ENCODE results near the gene BRAT1.

Gene BRAT1

DNA sequence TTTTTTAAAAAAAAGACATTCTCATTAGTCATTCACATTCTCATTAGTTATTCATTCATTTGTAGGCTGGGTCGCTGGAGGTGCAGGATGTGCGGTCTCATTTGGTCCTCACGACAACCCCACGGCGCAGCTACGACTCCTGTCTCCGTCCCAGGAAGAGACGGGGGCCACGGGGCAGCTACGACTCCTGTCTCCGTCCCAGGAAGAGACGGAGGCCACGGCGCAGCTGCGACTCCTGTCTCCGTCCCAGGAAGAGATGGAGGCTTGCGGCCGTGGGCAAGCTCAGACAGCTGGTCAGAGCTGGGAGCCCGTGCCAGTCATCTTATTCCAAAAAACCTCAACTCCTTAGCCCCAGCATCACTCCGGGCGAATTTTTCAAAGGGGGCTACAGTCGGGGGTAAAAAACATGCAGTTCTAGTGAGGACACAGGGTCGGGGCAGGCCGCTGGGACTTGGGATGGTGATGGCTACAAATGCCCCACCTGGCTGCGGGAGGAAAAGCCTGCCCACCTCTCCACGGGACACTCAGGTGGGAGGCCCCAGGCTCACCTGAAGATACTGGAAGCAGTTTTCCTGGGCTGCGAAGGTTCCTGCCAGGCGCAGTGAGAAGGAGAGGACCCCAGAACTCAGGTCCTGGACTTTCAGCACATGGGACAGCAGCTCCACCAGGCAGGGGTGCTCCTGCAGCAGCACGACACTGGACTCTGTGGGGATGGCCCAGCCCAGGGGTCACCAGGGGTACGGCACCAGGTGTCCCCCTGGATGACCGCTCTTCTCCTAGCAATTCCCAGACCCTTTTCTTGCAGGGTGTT, 8.3 kb downstream of the BRAT1 start:
- TF ChIP-seq, protein P1, sequence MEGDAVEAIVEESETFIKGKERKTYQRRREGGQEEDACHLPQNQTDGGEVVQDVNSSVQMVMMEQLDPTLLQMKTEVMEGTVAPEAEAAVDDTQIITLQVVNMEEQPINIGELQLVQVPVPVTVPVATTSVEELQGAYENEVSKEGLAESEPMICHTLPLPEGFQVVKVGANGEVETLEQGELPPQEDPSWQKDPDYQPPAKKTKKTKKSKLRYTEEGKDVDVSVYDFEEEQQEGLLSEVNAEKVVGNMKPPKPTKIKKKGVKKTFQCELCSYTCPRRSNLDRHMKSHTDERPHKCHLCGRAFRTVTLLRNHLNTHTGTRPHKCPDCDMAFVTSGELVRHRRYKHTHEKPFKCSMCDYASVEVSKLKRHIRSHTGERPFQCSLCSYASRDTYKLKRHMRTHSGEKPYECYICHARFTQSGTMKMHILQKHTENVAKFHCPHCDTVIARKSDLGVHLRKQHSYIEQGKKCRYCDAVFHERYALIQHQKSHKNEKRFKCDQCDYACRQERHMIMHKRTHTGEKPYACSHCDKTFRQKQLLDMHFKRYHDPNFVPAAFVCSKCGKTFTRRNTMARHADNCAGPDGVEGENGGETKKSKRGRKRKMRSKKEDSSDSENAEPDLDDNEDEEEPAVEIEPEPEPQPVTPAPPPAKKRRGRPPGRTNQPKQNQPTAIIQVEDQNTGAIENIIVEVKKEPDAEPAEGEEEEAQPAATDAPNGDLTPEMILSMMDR (IDR thresholded peaks at IDR 0.05; ENCODE audit: low read depth, low read length, missing control alignments), result no peak
- DNase-seq (ENCODE audit: low read depth), result no peak
- no peak overlapping the region for H3K4me3 ChIP-seq (ENCODE audit: low read depth, low read length)

- H3K4me3 ChIP-seq (ENCODE audit: low read depth, low read length), result no peak overlapping the region
- DNase-seq (ENCODE audit: low read depth), result no peak
- TF ChIP-seq, protein P1 (IDR thresholded peaks at IDR 0.05; ENCODE audit: low read depth, low read length, missing control alignments), result no peak
These were observed 9.4 kb downstream of the BRAT1 start for GRCh38 chr7:2545746-2546425.

DNA sequence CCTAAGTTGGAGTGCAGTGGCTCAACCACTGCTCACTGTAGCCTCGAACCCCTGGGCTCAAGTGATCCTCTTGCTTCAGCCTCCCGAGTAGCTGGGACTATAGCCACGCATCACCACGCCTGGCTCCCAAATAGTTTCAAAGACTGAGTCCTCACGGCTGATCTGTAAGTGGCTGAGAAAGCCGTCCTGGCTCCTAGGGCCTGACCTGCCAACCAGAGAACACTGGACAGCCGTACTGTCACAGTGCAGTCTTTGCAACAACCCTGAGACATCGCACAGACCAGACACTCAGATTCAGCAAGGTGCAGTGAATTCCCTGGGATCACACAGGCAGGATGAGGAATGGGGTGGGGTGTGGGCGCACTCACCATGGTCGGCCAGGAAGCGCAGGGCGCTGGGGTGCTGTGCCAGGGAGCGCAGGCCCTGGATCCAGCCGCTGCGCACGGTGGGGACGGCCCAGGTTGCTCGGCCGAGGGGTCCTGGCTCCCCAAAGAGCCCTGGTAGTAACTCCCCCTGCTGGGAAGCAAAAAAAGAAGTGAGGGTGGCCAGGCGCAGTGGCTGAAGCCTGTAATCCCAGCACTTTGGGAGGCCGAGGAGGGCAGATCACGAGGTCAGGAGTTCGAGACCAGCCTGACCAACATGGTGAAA, 10.7 kb downstream of the BRAT1 start:
- no peak for DNase-seq (ENCODE audit: low read depth)
- TF ChIP-seq, protein P1 (IDR thresholded peaks at IDR 0.05; ENCODE audit: low read depth, low read length, missing control alignments), result no peak
- H3K4me3 ChIP-seq (ENCODE audit: low read depth, low read length), result no peak overlapping the region

DNA sequence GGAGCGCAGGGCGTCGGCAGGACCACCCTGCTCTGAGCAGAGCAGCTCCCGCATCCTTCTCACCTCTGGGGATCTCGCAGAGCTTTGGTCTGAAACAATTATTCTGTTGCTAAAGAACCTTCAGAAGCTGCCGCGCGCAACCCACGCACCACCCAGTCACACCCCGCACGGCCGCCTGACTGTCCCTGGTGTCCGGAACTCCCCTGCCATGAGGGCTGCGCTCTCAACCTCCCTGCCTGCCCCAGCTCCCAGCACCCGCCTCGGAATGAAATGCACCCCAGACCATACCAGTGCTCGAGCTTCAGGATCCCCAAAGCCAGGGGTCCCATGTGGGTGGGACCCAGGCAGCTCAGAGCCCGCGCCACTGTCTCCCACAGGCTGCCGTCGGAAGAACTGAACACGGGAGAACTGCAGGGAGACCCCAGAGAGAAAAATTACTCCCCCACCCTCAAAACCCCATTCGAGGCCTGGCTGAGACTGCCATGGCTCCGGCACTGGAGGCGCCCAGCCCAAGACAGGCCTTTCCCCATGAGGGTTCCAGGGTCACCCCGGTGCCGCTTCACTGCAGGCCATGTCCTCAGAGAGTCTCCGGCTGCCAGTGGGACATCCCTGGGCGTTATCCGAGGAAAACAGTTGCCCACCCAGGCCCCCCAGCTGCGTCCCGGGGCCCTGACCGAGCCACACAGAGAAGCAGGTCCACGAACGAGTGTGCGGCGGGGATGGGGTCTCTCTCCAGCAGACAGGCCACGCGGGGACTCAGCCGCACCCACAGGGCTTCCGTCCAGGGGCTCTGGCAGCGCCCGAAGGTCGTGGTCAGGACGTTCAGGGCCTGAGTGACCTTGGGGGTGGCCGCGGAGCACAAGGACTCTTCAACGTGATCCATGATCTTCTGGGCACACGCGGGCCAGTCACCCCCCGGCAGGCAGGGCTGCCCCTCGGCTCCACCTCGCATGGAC, 12.1 kb downstream of the BRAT1 start:
- DNase-seq (ENCODE audit: low read depth), result no peak
- TF ChIP-seq, protein P1 (IDR thresholded peaks at IDR 0.05; ENCODE audit: low read depth, low read length, missing control alignments), result no peak
- no peak overlapping the region for H3K4me3 ChIP-seq (ENCODE audit: low read depth, low read length)

GRCh38 chr7:2542011-2542915, 13.1 kb downstream of the BRAT1 start:
- DNase-seq (ENCODE audit: low read depth), result no peak
- TF ChIP-seq, protein P1 (IDR thresholded peaks at IDR 0.05; ENCODE audit: low read depth, low read length, missing control alignments), result no peak
- no peak overlapping the region for H3K4me3 ChIP-seq (ENCODE audit: low read depth, low read length)

Data from GM12864 (cell line).